NCI-H1436 treated with DMSO at 0.1 percent for 48 hours (cell line): Measurements from ENCODE around the gene SEC14L2.
A peak's percentile ranks its signal among the peaks of the same experiment; 100 is the strongest.
"Not testable (repeated sequence)": the region's sequence is repeated elsewhere in the genome, so short reads cannot be mapped to it uniquely, and the experiment has no call there.

ENCODE experiments used
- DNase-seq: peaks from one replicate; lab custom pipeline; 2025; lab: John Stamatoyannopoulos, UW

Gene SEC14L2

DNA sequence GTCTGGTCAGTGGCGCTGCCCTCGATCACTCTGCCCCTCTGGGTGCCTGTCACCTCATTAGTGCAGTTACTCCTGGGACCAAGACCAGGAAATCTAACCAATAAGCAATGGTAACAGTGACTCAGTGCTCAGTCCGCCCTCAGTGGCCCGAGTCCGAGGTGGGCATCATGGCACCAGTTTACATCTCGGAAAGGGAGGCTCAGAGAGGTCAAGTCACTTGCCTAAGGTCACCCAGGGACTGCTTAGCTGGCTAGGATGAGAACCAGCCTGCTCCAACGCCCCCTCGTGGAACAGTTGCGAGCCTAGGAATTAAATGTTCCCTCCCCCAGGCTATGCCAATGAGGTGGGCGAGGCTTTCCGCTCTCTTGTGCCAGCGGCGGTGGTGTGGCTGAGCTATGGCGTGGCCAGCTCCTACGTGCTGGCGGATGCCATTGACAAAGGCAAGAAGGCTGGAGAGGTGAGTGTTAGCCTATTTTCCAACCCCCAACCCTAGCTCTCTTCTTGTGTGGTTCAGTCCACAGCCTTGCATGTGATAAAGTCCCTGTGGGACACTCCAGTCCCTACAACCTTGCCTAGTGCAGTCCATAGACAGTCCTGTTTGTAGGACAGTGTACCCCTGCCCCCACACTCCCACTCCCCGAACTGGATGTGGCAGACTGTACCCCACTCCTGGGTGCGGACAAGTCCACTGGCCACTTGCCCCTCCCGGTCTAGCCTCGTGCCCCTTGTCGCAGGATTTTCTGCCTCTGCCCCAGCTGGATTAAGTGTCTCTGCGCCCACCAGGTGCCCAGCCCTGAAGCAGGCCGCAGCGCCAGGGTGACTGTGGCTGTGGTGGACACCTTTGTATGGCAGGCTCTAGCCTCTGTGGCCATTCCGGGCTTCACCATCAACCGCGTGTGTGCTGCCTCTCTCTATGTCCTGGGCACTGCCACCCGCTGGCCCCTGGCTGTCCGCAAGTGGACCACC, 29.9 kb downstream of the SEC14L2 start:
- DNase-seq, result peak; percentile 72

- DNase-seq, result no peak
Measured at GRCh38 chr22:30427871-30428270, 31.1 kb downstream of the SEC14L2 start.

DNA sequence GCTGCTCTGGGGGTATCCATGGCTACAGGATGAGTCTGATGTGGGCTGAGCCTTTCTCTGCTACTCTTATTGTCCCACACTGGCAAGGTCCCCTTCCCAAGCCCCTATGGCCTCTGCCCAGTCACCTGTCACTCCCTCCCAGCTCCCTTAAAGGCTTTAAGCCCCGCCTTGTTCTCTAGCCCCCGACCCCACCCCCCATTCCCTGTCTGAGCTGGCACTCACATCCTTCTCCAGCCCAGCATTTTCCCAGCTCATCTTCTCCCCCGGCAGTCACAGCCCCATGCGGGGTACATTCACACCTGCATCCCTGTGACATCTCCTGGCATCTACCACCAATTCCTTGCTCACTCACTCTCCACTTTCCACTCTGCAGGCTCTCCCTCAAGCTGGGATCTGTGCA, 33.1 kb downstream of the SEC14L2 start:
- no peak for DNase-seq

- DNase-seq, result no peak
Measured at GRCh38 chr22:30430933-30431332, 34.1 kb downstream of the SEC14L2 start.

DNA sequence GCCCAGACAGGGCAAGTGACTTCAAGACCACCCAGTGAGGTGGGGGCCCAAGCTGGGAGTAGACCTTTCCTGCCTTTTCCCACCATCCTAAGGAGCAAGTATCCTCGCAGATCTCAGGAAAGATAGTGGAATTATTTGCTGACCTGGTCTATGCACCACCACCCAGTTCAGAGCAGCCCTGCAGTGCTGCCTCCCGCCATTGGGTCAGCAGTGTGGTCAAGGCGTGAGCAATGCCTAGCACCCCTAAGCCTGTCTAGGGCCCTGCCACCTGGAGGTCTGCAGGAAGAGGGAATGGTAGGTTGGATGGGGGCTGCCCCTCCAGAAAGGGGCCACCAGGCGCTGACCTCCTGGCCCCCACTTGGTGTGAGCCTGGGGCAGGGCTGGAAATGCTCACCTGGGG, 35.3 kb downstream of the SEC14L2 start:
- DNase-seq, result no peak

DNA sequence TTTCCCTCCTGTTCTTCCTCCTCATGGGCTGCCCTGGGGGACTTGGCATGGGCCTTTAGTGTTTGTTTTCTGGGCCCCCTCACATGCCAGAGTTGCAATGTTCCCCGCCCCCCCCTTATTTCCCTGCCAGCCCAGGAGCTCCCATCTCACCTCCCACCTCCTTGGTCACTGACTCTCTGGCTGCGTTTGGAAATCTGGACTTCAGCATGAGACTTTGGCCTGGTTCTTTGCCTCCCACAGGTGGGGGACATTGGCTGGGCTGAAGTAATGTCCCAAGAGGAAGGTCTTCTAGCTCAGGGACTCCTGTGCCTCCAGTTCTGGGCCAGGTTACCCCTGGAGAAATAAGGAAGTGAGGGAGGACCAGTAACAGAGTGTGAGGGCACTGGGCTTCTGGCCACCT, 35.7 kb downstream of the SEC14L2 start:
- DNase-seq, result no peak

DNA sequence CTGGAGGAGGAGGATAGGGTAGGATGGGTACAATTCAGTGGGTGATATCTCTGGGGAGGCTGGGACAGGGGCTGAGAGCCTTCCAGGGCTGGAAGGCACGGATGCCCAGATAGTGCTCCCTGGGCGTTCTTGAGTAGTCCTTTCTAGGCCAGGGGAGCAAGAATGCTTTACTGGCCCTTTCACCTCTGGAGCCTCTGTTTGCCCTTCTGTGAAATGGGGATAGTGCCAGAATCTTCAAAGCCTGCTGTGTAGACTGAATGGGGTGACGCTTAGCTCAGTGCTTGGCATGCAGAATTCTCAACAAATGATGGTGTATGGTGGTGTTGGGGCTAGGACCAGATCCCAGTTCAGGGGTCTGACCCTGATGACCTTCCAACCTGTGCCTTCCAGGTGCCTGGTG, 36.4 kb downstream of the SEC14L2 start:
- DNase-seq, result no peak

DNA sequence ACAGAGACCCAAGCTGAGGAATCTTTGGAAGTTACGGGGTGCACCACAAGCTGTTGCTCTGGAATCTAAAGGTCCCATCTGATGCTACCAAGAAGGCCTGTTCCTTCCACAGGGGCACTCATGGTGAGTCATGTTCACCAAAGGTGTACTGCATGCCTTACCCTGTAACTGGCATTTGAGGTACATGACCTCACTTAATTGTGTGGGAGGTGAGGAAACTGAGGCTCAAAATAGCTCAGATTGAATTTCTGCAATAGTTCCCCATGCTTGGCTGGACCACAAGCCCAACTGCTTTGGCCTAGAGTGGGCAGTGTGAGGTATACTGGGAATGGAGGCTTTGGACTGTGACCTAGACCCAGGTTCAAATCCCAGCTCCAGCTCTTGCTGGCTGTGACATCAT, 37.0 kb downstream of the SEC14L2 start:
- DNase-seq, result no peak

DNA sequence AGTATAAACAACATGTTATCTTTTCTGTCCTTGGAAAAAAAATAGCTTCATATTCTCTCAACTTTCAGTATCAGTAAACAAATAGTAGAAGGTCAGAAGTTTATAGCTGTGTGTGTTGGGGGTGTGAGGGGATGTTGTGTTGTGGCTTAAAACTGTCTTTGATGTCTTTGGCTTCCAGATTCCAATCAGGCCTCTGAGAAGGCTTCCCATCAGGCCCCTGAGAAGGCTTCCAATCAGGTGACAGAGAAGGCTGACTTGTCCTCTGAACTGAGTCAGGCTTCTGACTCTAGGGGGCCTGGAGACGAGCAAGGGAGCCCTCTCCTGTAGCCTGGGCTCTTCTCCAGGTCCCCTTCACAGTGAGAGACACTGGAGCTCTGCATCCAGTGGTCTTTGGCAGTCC, 38.0 kb downstream of the SEC14L2 start:
- no peak for DNase-seq

GRCh38 chr22:30435674-30436126, 38.9 kb downstream of the SEC14L2 start:
- no peak for DNase-seq

- no peak for DNase-seq
Measured at GRCh38 chr22:30436196-30436595, 39.4 kb downstream of the SEC14L2 start.

DNA sequence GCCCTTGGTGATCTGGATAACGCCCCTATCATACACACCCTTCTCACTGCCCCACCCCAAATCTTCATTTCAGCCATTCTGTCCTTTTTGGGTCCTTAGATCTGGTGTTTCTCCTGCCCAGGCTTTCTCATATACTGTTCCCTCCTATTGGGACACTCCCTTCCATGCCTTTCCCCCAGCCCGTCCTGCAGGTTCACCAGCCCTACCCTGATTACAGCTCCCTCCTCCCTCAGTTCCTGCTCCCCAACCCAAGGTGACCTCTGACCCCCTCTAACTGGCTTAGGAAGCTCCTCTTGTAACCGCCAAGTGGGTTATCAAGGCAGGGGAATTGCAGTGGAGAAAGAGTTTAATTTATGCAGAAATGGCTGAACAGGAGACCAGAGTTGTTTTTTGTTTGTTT, 41.7 kb downstream of the SEC14L2 start:
- DNase-seq, result no peak

DNA sequence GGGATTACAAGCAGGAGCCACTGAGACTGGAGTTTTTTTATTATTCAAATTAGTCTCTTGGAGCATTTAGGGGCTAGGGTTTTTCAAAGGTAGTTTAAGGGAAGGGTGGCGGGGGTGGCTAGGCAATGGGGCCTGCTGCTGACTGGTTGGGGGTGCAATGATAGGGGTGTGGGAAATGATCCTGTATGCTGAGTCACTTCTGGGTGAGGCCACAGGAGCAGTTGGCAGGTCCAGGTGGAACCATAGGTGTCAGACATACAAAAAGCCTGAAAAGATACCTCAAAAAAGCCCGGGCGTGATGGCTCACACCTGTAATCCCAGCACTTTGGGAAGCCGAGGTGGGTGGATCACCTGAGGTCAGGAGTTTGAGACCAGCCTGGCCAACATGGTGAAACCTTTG, 42.4 kb downstream of the SEC14L2 start:
- DNase-seq, result no peak

GRCh38 chr22:30439836-30440235, 43.0 kb downstream of the SEC14L2 start:
- no peak for DNase-seq

DNA sequence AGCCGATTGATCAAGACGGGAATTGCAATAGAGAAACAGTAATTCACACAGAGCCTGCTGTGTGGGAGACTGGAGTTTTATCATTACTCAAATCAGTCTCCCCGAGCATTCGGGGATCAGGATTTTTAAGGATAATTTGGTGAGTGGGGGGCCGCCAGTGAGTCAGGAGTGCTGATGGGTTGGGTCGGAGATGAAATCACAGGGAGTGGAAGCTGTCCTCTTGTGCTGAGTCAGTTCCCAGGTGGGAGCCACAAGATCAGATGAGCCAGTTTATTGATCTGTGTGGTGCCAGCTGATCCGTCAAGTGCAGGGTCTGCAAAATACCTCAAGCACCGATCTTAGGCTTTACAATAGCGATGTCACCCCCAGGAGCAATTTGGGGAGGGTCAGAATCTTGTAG, 44.3 kb downstream of the SEC14L2 start:
- no peak for DNase-seq

DNA sequence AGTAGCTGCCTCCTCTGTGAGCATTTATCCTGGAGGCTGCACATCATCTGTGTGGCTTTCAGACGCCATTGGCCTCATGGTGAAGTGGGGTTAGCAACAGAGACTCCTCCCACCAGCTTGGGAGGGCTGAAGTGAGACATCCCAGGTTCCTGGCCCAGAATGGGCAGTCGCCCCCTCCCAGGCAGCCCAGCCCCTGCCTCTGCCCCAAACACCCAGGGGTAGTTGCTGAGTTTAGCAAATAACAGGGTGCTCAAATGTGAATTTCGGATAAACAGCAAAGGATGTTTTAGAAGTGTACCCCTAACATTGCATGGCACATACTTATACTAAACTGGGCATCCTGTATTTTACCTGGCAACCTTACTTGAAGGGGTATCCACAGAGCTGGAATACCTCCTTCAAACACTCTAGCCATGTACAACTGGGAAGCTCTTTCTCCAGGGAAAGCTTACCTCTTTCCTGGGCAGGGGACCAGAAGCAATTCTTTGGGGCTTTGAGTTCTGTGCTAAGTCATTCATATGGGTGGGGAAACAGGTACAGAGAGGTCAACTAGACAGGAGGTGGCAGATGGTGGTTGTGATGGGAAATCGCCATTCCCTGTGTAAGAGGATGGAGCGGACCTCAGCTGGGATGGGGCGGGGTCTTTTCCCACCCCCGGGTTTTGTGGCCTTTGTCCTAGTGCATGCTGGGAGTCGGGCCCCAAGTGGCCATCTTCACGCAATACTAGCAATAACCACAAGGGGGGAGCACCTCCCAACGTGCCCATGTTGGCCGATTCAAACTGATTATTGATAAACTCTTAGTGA, 48.0 kb downstream of the SEC14L2 start:
- no peak for DNase-seq

GRCh38 chr22:30445438-30446145, 48.8 kb downstream of the SEC14L2 start:
- no peak for DNase-seq

DNA sequence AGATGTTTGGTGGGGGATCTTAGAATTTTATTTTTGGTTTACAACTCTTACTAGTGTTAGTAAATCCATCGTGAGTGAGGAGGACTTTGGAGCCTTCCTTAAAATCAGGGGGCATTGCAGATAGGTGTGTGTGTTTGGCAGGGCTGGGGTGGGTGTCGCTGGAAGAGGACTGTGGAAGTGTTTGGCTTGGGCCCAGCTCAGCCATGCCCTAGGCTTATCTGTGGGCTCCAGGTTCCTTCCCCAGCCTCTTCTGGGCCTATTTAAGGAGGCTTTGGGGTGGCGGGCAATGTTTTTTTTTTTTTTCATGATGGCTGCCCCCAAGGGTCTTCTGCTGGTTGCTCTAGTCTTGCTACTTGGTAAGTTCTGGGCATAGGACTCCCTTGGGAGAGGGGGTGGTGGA, 50.8 kb downstream of the SEC14L2 start:
- no peak for DNase-seq

- DNase-seq, result not testable (repeated sequence)
Measured at GRCh38 chr22:30451488-30451887, 54.7 kb downstream of the SEC14L2 start.

DNA sequence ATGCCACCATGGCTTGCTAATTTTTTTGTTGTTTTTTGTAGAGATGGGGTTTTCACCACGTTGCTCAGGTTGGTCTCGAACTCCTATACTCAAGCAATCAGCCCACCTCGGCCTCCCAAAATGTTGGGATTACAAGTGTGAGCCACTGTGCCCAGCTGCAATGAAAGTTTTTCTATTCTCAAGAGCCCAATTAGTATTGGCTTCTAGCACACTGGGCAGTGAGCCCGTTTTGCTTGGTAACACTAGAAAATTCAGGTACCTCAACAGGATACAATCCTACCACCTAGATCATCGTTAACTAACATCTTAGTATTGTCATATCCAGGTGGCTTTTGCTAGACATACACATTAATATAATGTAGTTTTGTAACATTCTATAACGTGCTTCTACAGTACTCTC, 56.0 kb downstream of the SEC14L2 start:
- DNase-seq, result no peak

DNA sequence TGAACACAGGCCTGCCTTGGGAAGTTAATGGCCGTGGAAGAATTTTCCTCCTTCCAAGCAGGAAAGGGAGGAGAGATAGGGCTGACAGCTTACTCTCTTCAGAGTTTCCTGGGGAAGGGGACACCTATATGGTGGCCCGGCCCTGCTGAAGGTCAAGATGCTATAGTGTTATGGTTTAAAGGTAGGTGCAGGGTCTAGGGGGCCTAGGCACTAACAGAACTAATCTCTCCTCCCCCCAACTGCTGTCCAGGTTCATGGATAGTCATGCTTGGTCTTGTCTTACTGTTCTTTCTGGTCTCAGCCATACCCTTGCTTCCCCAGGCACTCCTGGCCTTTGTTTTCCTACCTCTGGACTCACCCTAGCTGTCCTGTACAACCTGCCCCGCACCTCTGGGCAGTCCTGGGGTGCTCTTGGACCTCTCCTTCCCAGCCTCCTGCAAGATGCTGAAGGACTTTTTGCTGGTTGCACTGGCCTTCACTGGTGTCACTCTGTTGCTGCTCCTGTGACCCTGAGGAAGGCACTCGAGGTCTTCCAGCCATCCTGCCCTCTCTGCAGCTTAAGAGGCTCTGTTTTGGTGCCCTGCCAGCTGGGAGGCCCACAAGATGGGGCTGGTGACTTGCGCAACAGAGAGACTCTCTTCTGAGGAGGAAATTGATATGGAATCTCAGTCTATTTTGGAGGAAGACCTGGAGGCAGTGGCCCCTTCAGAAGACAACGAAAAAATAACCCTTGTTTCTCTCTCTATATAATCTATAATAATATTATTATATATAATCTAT, 57.1 kb downstream of the SEC14L2 start:
- no peak for DNase-seq
